Suprapubic skin (tissue), 4 donors: ENCODE results near the gene STAM2.
"Not testable (repeated sequence)": the region's sequence is repeated elsewhere in the genome, so short reads cannot be mapped to it uniquely, and the experiment has no call there.

Source experiments
- EP300 ChIP-seq: sonication (generic); formaldehyde crosslinking; IDR thresholded peaks from one replicate; pipeline ENCODE4 v1.6.1; 2017; ENCODE audit warnings: antibody characterized with exemption
- POLR2AphosphoS5 ChIP-seq, 3 donors: sonication (generic); formaldehyde crosslinking; IDR thresholded peaks; one replicate each; pipeline ENCODE4 v1.6.1; 2017; ENCODE audit warnings: antibody characterized with exemption in 3 of 3
- TF ChIP-seq, protein P1 (sequence below), 2 donors: fragments of 200-600 bp in 1 of 2; fragments of 450-650 bp in 1 of 2; sonication (generic) in 1 of 2; IDR thresholded peaks; one replicate each; pipeline ENCODE4 v1.5.1; 2016 to 2019; ENCODE audit warnings: antibody characterized with exemption in 2 of 2, mild to moderate bottlenecking in 1 of 2, moderate library complexity in 1 of 2

DNA sequence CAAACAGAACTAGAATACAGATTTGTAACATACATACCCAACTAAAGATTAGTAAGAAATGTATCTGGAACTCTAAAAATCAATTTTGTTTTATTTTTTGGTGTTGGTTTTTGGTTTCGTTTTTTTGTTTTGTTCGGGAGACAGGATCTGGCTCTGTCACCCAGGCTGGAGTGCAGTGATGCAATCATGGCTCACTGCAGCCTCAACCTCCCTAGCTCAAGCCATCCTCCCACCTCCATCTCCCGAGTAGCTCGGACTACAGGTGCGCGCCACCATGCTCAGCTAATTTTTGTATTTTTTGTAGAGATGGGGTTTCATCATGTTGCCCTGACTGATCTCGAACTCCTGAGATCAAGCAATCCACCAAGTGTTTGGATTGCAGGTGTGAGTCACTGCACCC lies 6.4 kb downstream of the STAM2 start:
- TF ChIP-seq, protein P1, sequence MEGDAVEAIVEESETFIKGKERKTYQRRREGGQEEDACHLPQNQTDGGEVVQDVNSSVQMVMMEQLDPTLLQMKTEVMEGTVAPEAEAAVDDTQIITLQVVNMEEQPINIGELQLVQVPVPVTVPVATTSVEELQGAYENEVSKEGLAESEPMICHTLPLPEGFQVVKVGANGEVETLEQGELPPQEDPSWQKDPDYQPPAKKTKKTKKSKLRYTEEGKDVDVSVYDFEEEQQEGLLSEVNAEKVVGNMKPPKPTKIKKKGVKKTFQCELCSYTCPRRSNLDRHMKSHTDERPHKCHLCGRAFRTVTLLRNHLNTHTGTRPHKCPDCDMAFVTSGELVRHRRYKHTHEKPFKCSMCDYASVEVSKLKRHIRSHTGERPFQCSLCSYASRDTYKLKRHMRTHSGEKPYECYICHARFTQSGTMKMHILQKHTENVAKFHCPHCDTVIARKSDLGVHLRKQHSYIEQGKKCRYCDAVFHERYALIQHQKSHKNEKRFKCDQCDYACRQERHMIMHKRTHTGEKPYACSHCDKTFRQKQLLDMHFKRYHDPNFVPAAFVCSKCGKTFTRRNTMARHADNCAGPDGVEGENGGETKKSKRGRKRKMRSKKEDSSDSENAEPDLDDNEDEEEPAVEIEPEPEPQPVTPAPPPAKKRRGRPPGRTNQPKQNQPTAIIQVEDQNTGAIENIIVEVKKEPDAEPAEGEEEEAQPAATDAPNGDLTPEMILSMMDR (IDR thresholded peaks at IDR 0.05), result not testable (repeated sequence)
- TF ChIP-seq POLR2AphosphoS5 (IDR thresholded peaks at IDR 0.05); EP300: not testable (repeated sequence)
